Loucy (cell line): ENCODE results near the gene GBF1.
"Not testable (repeated sequence)": the region's sequence is repeated elsewhere in the genome, so short reads cannot be mapped to it uniquely, and the experiment has no call there.

Experiments used
- H2AFZ ChIP-seq: fragments of 200-600 bp; sonication (generic); 2 replicates; pipeline ENCODE4 v1.6.0; 2016; ENCODE audit warnings: antibody characterized with exemption, mild to moderate bottlenecking, low read length, moderate library complexity
- H3F3A ChIP-seq: fragments of 200-600 bp; 2 replicates; pipeline ENCODE4 v1.6.0; 2016; ENCODE audit warnings: antibody characterized with exemption, low read depth, mild to moderate bottlenecking
- H3K27me3 ChIP-seq: fragments of 200-600 bp; sonication (generic); 2 replicates; pipeline ENCODE4 v1.6.1; 2014; ENCODE audit warnings: low read length, mild to moderate bottlenecking; ENCODE audit not compliant: insufficient read depth, poor library complexity, severe bottlenecking
- H3K36me3 ChIP-seq: fragments of 200-600 bp; sonication (generic); 2 replicates; pipeline ENCODE4 v1.6.1; 2016; ENCODE audit warnings: low read length; ENCODE audit not compliant: insufficient read depth
- H3K4me1 ChIP-seq: fragments of 200-600 bp; sonication (generic); 2 replicates; pipeline ENCODE4 v1.5.1; 2014; ENCODE audit warnings: low read length, mild to moderate bottlenecking; ENCODE audit not compliant: insufficient read depth, poor library complexity, severe bottlenecking
- H3K4me2 ChIP-seq: fragments of 200-600 bp; sonication (generic); 2 replicates; pipeline ENCODE4 v1.6.0; 2014; ENCODE audit warnings: antibody characterized with exemption, low read length, low read depth, mild to moderate bottlenecking; ENCODE audit not compliant: poor library complexity, severe bottlenecking
- H3K4me3 ChIP-seq: fragments of 200-600 bp; sonication (generic); 2 replicates; pipeline ENCODE4 v1.5.1; 2014; ENCODE audit warnings: low read length, mild to moderate bottlenecking, mixed read lengths; ENCODE audit not compliant: poor library complexity, severe bottlenecking
- H3K79me2 ChIP-seq: fragments of 200-600 bp; sonication (generic); 2 replicates; pipeline ENCODE4 v1.6.1; 2014; ENCODE audit warnings: low read length; ENCODE audit not compliant: insufficient read depth
- H3K9ac ChIP-seq: fragments of 200-600 bp; sonication (generic); 2 replicates; pipeline ENCODE4 v1.6.0; 2014; ENCODE audit warnings: mild to moderate bottlenecking, low read depth, low read length, moderate library complexity; ENCODE audit not compliant: poor library complexity, severe bottlenecking
- H3K9me2 ChIP-seq: fragments of 200-600 bp; sonication (generic); replicated peaks from 2 replicates; pipeline ENCODE4 v1.6.1; 2016; ENCODE audit warnings: low read depth, low read length, mixed read lengths
- H3K9me3 ChIP-seq: fragments of 200-600 bp; sonication (generic); 2 replicates; pipeline ENCODE4 v1.6.1; 2014; ENCODE audit warnings: mild to moderate bottlenecking, antibody characterized with exemption, low read length, low read depth; ENCODE audit not compliant: insufficient read depth
- H4K20me1 ChIP-seq: fragments of 200-600 bp; sonication (generic); 2 replicates; pipeline ENCODE4 v1.6.0; 2014; ENCODE audit warnings: antibody characterized with exemption, low read length, mild to moderate bottlenecking; ENCODE audit not compliant: insufficient read depth, poor library complexity, severe bottlenecking
- EZH2phosphoT487 ChIP-seq: fragments of 200-600 bp; IDR thresholded peaks from 2 replicates; pipeline ENCODE4 v1.6.1; 2018; ENCODE audit warnings: antibody characterized with exemption, mild to moderate bottlenecking, moderate library complexity, borderline replicate concordance
- TF ChIP-seq, protein P1 (sequence below): fragments of 200-600 bp; sonication (generic); conservative IDR thresholded peaks from 2 replicates; pipeline ENCODE4 v1.5.1; 2014; ENCODE audit warnings: mild to moderate bottlenecking, antibody characterized with exemption, low read length

Gene GBF1

DNA sequence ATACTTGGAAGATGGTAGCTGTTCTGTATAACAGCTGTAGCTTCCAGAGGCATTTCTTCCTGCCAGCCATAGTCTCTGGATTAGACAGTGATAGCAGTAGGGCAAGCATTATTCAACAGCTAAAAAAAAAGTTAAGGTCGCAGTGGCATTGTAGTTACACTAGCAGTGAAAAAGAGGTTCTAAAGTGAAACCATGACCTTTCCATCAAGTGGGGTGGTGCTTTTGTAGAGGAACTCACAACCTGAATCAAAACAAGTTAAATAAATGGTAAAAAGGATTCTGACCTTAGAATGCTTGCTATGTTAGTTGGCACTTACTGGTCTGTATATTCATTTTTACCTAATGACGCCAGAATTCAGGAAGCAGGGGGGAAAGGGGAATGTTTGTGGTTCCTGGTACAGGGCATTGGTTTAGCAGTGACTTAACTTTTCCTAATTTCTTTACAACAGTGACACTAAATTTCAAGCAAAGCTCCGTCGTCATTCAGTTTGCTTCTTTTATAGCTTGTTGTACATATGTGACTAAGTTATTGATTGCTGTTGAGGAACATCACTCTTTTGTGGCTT lies 55.0 kb downstream of the GBF1 start:
- Histone ChIP-seq H3K9ac (no peak overlapping the region), H3K4me1 (peaks cover 4% of the 10 kb centered on the region), H3K36me3 (peaks cover 8% of the 10 kb centered on the region; the same call in 1 of the 2 replicates), H3K9me2 (no peaks in the 10 kb centered on the region), H3K9me3 (no peaks in the 10 kb centered on the region), H3K27me3 (no peaks in the 10 kb centered on the region), H3K4me2 (no peak overlapping the region), H3K79me2 (peaks cover 50% of the 10 kb centered on the region), H3K4me3 (no peak overlapping the region), H3F3A (no peaks in the 10 kb centered on the region), H2AFZ (no peak overlapping the region), H4K20me1 (peaks cover 18% of the 10 kb centered on the region)
- TF ChIP-seq, protein P1, sequence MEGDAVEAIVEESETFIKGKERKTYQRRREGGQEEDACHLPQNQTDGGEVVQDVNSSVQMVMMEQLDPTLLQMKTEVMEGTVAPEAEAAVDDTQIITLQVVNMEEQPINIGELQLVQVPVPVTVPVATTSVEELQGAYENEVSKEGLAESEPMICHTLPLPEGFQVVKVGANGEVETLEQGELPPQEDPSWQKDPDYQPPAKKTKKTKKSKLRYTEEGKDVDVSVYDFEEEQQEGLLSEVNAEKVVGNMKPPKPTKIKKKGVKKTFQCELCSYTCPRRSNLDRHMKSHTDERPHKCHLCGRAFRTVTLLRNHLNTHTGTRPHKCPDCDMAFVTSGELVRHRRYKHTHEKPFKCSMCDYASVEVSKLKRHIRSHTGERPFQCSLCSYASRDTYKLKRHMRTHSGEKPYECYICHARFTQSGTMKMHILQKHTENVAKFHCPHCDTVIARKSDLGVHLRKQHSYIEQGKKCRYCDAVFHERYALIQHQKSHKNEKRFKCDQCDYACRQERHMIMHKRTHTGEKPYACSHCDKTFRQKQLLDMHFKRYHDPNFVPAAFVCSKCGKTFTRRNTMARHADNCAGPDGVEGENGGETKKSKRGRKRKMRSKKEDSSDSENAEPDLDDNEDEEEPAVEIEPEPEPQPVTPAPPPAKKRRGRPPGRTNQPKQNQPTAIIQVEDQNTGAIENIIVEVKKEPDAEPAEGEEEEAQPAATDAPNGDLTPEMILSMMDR = no peak
- no peak for TF ChIP-seq EZH2phosphoT487

DNA sequence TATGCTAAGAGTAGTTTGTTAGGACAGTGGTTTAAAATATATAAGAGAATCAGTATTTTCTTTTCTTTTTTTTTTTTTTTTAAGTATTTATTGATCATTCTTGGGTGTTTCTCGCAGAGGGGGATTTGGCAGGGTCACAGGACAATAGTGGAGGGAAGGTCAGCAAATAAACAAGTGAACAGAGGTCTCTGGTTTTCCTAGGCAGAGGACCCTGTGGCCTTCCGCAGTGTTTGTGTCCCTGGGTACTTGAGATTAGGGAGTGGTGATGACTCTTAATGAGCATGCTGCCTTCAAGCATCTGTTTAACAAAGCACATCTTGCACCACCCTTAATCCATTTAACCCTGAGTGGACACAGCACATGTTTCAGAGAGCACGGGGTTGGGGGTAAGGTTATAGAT lies 55.6 kb downstream of the GBF1 start:
- H3K36me3 ChIP-seq, H3F3A ChIP-seq, H3K9ac ChIP-seq, H3K4me3 ChIP-seq, H3K4me2 ChIP-seq, H2AFZ ChIP-seq, H3K27me3 ChIP-seq, H3K4me1 ChIP-seq, H3K9me3 ChIP-seq, H3K9me2 ChIP-seq: not testable (repeated sequence)
- peaks cover 18% of the 10 kb centered on the region for H4K20me1 ChIP-seq
- peaks cover 54% of the 10 kb centered on the region for H3K79me2 ChIP-seq

DNA sequence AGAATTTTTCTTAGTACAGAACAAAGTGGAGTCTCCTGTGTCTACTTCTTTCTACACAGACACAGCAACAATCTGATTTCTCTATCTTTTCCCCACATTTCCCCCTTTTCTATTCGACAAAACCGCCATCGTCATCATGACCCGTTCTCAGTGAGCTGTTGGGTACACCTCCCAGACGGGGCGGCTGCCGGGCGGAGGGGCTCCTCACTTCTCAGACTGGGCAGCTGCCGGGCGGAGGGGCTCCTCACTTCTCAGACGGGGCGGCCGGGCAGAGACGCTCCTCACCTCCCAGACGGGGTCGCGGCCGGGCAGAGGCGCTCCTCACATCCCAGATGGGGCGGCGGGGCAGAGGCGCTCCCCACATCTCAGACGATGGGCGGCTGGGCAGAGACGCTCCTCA lies 56.0 kb downstream of the GBF1 start:
- H3K79me2 ChIP-seq = peaks cover 53% of the 10 kb centered on the region
- peaks cover 15% of the 10 kb centered on the region for H4K20me1 ChIP-seq
- H3F3A ChIP-seq, H3K4me3 ChIP-seq, H3K36me3 ChIP-seq, H3K4me2 ChIP-seq, H3K9me3 ChIP-seq, H3K27me3 ChIP-seq, H3K9me2 ChIP-seq, H2AFZ ChIP-seq, H3K4me1 ChIP-seq, H3K9ac ChIP-seq: not testable (repeated sequence)

DNA sequence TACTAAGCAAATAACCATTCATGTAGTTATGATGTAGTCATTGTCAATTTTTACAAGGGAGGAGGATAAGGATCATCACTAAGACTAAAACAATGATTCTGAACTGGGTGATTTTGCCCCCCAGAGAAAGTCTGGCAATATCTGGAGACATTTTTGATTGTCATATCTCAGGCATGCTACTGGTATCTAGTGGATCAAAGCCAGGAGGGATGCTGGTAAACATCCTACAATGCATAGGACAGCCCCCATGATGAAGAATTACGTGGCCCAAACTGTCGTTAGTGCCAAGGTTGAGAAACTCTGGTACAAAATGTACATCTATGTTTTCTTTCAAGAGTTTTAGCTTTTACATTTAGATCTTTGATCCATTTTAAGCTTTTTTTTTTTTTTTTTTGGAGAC lies 57.3 kb downstream of the GBF1 start:
- Histone ChIP-seq H3K9me2 (no peaks in the 10 kb centered on the region), H3K9ac (no peak overlapping the region), H3K36me3 (peaks cover 4% of the 10 kb centered on the region; the same call in 1 of the 2 replicates), H3K4me3 (no peak overlapping the region), H4K20me1 (peaks cover 10% of the 10 kb centered on the region), H3F3A (no peaks in the 10 kb centered on the region), H2AFZ (no peak overlapping the region), H3K4me1 (peaks cover 4% of the 10 kb centered on the region), H3K79me2 (peaks cover 57% of the 10 kb centered on the region), H3K27me3 (no peaks in the 10 kb centered on the region), H3K9me3 (no peaks in the 10 kb centered on the region), H3K4me2 (no peak overlapping the region)
- TF ChIP-seq, protein P1 = no peak
- no peak for TF ChIP-seq EZH2phosphoT487
